ENCODE data around the gene ELMO2. TPM values are rescaled to one million over a fixed set of nuclear protein-coding genes. Genes with fewer than 3 reads are reported as not detected.

ELMO2 gene
- total RNA-seq, 1 experiment from 2014 or later: 38.5 TPM

DNA sequence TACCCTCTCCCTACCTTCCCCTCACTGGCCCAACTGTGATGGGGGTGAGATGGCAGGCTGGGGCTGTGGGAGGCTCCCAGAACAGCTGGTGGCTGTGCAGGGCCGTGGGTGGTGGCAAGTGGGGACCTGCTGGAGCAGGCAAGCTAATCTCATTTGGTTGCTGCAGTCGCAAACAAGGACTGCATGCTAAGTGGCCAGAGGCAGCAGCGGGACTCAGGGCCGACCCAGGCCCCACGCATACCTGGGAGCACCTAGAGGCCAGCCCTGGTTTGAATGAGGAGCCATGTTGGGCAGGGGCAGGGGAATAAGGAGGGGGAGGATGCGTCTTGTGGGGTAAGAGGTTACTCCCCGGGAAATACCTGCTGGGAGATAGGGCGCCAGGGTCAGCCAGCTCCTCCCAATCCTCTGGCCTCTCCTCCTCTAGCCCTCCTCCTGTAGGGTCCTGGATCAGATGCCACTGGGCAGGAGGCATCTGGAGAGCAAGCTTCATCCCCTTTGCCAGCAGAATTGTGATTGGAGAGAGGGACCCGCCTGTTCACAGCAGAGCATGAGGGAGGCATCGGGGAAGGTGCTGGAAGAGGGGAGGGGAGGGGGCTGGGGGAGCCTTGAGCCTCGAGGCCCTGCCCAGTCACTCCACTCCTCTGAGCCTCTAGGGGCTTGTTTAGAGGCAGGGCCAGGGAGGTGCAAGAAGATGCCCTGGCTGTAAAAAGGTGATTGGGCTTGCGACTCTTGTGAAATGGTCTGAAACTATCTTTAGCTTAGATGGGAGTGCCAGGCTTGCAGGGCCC lies 73.8 kb downstream of the ELMO2 start:
- TF ChIP-seq CTCF (conservative IDR thresholded peaks at IDR 0.05; ENCODE audit: low read depth, low read length): no peak
- no peak for TF ChIP-seq EZH2 (IDR thresholded peaks at IDR 0.05; ENCODE audit: borderline replicate concordance, low read depth, low read length, poor library complexity, severe bottlenecking)
- ChIA-PET CTCF (no interaction called here), POLR2A (ENCODE audit: low non-redundant PET) (interaction anchor here (0.6 kb wide), 1 partner anchor 63 kb away, joined by 4 read pairs; no protein-coding TSS in a partner anchor)
- peaks cover 7% of the 10 kb centered on the region for H3K27me3 ChIP-seq (replicated peaks; ENCODE audit: insufficient read depth, low read depth, low read length, poor library complexity)
- no TSS peak for BruUV-seq (replicated peaks)
- no peaks in the 10 kb centered on the region for H3K9me3 ChIP-seq (ENCODE audit: low read depth, low read length, poor library complexity, severe bottlenecking)
- no peak overlapping the region for H3K27ac ChIP-seq (ENCODE audit: low read depth, low read length, poor library complexity, severe bottlenecking)
- intact Hi-C loops (cut with micrococcal nuclease; ENCODE audit: unreplicated experiment): no loop called here
- H3K4me3 ChIP-seq (ENCODE audit: low read depth, low read length, poor library complexity, severe bottlenecking): no peak overlapping the region
- DNase-seq (ENCODE audit: low spot score): no peak
- H3K36me3 ChIP-seq (ENCODE audit: insufficient read depth, low read length, poor library complexity, severe bottlenecking): no peaks in the 10 kb centered on the region
- no peaks in the 10 kb centered on the region for H3K4me1 ChIP-seq (ENCODE audit: insufficient read depth, low read length, poor library complexity, severe bottlenecking)

GRCh38 chr20:46331611-46332361 lies 74.6 kb downstream of the ELMO2 start:
- no peak for TF ChIP-seq EZH2 (IDR thresholded peaks at IDR 0.05; ENCODE audit: borderline replicate concordance, low read depth, low read length, poor library complexity, severe bottlenecking)
- TF ChIP-seq CTCF (conservative IDR thresholded peaks at IDR 0.05; ENCODE audit: low read depth, low read length): no peak
- BruUV-seq (replicated peaks): no TSS peak
- no peaks in the 10 kb centered on the region for H3K4me1 ChIP-seq (ENCODE audit: insufficient read depth, low read length, poor library complexity, severe bottlenecking)
- no peak overlapping the region for H3K27ac ChIP-seq (ENCODE audit: low read depth, low read length, poor library complexity, severe bottlenecking)
- ChIA-PET POLR2A (ENCODE audit: low non-redundant PET) (interaction anchor here (0.6 kb wide), 1 partner anchor 64 kb away, joined by 4 read pairs; no protein-coding TSS in a partner anchor), CTCF (no interaction called here)
- no peaks in the 10 kb centered on the region for H3K9me3 ChIP-seq (ENCODE audit: low read depth, low read length, poor library complexity, severe bottlenecking)
- no peaks in the 10 kb centered on the region for H3K36me3 ChIP-seq (ENCODE audit: insufficient read depth, low read length, poor library complexity, severe bottlenecking)
- H3K4me3 ChIP-seq (ENCODE audit: low read depth, low read length, poor library complexity, severe bottlenecking): no peak overlapping the region
- intact Hi-C loops (cut with micrococcal nuclease; ENCODE audit: unreplicated experiment): no loop called here
- H3K27me3 ChIP-seq (replicated peaks; ENCODE audit: insufficient read depth, low read depth, low read length, poor library complexity): peaks cover 3% of the 10 kb centered on the region
- no peak for DNase-seq (ENCODE audit: low spot score)

- no peak for DNase-seq (ENCODE audit: low spot score)
- no peak for TF ChIP-seq EZH2 (IDR thresholded peaks at IDR 0.05; ENCODE audit: borderline replicate concordance, low read depth, low read length, poor library complexity, severe bottlenecking)
- no peak for TF ChIP-seq CTCF (conservative IDR thresholded peaks at IDR 0.05; ENCODE audit: low read depth, low read length)
- intact Hi-C loops (cut with micrococcal nuclease; ENCODE audit: unreplicated experiment): no loop called here
- BruUV-seq (replicated peaks): no TSS peak
- H3K4me1 ChIP-seq (ENCODE audit: insufficient read depth, low read length, poor library complexity, severe bottlenecking): no peaks in the 10 kb centered on the region
- no peak overlapping the region for H3K27ac ChIP-seq (ENCODE audit: low read depth, low read length, poor library complexity, severe bottlenecking)
- H3K9me3 ChIP-seq (ENCODE audit: low read depth, low read length, poor library complexity, severe bottlenecking): no peaks in the 10 kb centered on the region
- no peaks in the 10 kb centered on the region for H3K36me3 ChIP-seq (ENCODE audit: insufficient read depth, low read length, poor library complexity, severe bottlenecking)
- CTCF ChIA-PET: no interaction called here
- H3K27me3 ChIP-seq (replicated peaks; ENCODE audit: insufficient read depth, low read depth, low read length, poor library complexity): no peaks in the 10 kb centered on the region
- H3K4me3 ChIP-seq (ENCODE audit: low read depth, low read length, poor library complexity, severe bottlenecking): no peak overlapping the region
- POLR2A ChIA-PET (ENCODE audit: low non-redundant PET): no interaction called here
Observed at GRCh38 chr20:46330831-46331371, 75.5 kb downstream of the ELMO2 start.

All from A673 (cell line).